Smooth muscle cell (in vitro differentiated cells): ENCODE measurements around the gene NHS. TPM values are rescaled to one million over a fixed set of nuclear protein-coding genes. Genes with fewer than 3 reads are reported as not detected.

Experiments
- DNase-seq: peaks from one replicate; lab custom pipeline; 2025; ENCODE audit not compliant: unreplicated experiment; lab: John Stamatoyannopoulos, UW
- H2AFZ ChIP-seq: fragments of 200-600 bp; sonication (generic); 2 replicates; pipeline ENCODE4 v1.6.0; 2016; ENCODE audit warnings: antibody characterized with exemption, low read depth, mild to moderate bottlenecking
- H3F3A ChIP-seq: fragments of 200-600 bp; sonication (generic); 2 replicates; pipeline ENCODE4 v1.6.0; 2017; ENCODE audit warnings: antibody characterized with exemption, low read depth
- H3K27ac ChIP-seq: fragments of 200-600 bp; sonication (generic); 2 replicates; pipeline ENCODE4 v1.5.1; 2016; ENCODE audit warnings: low read depth, mild to moderate bottlenecking
- H3K27me3 ChIP-seq: fragments of 200-600 bp; sonication (generic); 2 replicates; pipeline ENCODE4 v1.6.1; 2016; ENCODE audit warnings: low read depth, mild to moderate bottlenecking
- H3K36me3 ChIP-seq: fragments of 200-600 bp; sonication (generic); 2 replicates; pipeline ENCODE4 v1.5.1; 2016; ENCODE audit warnings: low read depth
- H3K4me1 ChIP-seq: fragments of 200-600 bp; sonication (generic); 2 replicates; pipeline ENCODE4 v1.5.1; 2016; ENCODE audit warnings: low read depth
- H3K4me2 ChIP-seq: fragments of 200-600 bp; sonication (generic); 2 replicates; pipeline ENCODE4 v1.6.0; 2016; ENCODE audit warnings: mild to moderate bottlenecking
- H3K4me3 ChIP-seq: fragments of 200-600 bp; sonication (generic); 2 replicates; pipeline ENCODE4 v1.5.1; 2016; ENCODE audit warnings: mild to moderate bottlenecking
- H3K79me2 ChIP-seq: fragments of 200-600 bp; sonication (generic); 2 replicates; pipeline ENCODE4 v1.6.0; 2016; ENCODE audit warnings: low read depth, mild to moderate bottlenecking
- H3K9ac ChIP-seq: fragments of 200-600 bp; sonication (generic); 2 replicates; pipeline ENCODE4 v1.6.0; 2016; ENCODE audit warnings: low read depth
- H3K9me3 ChIP-seq: fragments of 200-600 bp; sonication (generic); replicated peaks from 2 replicates; pipeline ENCODE4 v1.5.1; 2016; ENCODE audit warnings: low read depth
- H4K20me1 ChIP-seq: fragments of 200-600 bp; sonication (generic); 2 replicates; pipeline ENCODE4 v1.6.0; 2016; ENCODE audit warnings: low read depth
- WGBS: methylation state at CpG from one replicate; pipeline ENCODE4 v1.1.7; 2016; ENCODE audit warnings: low lambda C conversion rate; 5-methylcytosine and 5-hydroxymethylcytosine counted together
- polyA plus RNA-seq: library from polyadenylated mRNA; unstranded; fragments of >200 nt; fragmentation: Nextera tagmentation; extraction: Ambion mirVana; gene quantifications from 2 replicates; pipeline ENCODE4 v1.2.1, GENCODE V29; 2016
- total RNA-seq: library from RNA; depleted of rRNA; stranded (reverse); fragments of >200 nt; gene quantifications from 2 replicates; pipeline ENCODE4 v1.2.3, GENCODE V29; 2014
- TF ChIP-seq, protein P1 (sequence below): fragments of 200-600 bp; sonication (generic); IDR thresholded peaks from 2 replicates; pipeline ENCODE4 v1.5.1; 2017; ENCODE audit warnings: borderline replicate concordance, mild to moderate bottlenecking, antibody characterized with exemption; ENCODE audit not compliant: insufficient read depth, poor library complexity, severe bottlenecking

The NHS gene
- total and polyA plus RNA-seq, 2 experiments from 2014 or later, result 2.6 to 9.6 TPM

DNA sequence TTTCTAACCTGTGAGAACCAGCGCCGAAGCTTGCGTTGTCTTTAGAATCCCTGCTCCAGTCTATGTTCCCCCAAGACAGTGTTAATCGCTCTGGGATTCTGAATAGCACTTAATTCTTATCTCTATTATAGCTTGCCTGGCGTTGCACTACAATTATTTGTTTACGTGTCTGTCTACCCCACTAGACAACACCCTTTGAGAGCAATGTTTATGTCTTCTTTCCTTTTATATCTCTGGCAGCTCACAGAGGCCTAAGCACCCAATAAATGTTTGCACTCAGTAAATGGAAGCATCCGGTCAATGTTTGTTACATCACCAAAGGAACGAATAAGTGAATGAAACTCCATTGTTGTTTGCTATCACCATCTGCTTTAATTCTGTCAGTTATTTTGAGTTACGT, 4.8 kb upstream of the NHS start:
- Histone ChIP-seq H3K36me3 (no peaks in the 10 kb centered on the region), H3K9ac (no peak overlapping the region), H3F3A (no peaks in the 10 kb centered on the region), H3K4me1 (no peaks in the 10 kb centered on the region), H3K4me3 (no peak overlapping the region), H3K27ac (no peak overlapping the region), H3K9me3 (no peaks in the 10 kb centered on the region), H4K20me1 (no peaks in the 10 kb centered on the region), H2AFZ (peak overlapping the region; percentile 13), H3K4me2 (peak overlapping the region; percentile 68), H3K27me3 (no peaks in the 10 kb centered on the region), H3K79me2 (no peaks in the 10 kb centered on the region)
- TF ChIP-seq, protein P1, sequence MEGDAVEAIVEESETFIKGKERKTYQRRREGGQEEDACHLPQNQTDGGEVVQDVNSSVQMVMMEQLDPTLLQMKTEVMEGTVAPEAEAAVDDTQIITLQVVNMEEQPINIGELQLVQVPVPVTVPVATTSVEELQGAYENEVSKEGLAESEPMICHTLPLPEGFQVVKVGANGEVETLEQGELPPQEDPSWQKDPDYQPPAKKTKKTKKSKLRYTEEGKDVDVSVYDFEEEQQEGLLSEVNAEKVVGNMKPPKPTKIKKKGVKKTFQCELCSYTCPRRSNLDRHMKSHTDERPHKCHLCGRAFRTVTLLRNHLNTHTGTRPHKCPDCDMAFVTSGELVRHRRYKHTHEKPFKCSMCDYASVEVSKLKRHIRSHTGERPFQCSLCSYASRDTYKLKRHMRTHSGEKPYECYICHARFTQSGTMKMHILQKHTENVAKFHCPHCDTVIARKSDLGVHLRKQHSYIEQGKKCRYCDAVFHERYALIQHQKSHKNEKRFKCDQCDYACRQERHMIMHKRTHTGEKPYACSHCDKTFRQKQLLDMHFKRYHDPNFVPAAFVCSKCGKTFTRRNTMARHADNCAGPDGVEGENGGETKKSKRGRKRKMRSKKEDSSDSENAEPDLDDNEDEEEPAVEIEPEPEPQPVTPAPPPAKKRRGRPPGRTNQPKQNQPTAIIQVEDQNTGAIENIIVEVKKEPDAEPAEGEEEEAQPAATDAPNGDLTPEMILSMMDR, result no peak
- no peak for DNase-seq
- WGBS, result 39% methylated on average over 9 of the region's 9 CpGs

DNA sequence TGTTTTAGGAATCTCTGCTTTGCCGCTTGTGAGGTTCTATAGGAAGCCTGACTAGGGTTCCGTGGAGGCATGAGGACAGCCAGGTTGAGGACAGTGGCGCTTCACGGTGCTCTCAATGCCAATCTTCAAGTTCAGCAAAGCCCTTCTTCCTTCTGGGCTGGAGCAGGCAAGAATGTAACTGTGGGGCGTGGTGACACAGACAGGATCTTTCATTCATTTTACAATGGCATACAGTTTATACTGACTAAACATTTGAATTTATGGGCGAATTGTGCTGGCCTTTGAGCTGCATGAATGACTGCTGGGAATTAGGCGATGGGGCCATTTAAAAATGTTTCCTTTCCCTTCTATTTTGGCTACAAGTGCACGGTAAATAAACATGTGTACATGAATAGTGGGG, 2.9 kb upstream of the NHS start:
- H3K9me3 ChIP-seq, result no peaks in the 10 kb centered on the region
- no peak overlapping the region for H3K4me2 ChIP-seq
- DNase-seq, result no peak
- no peaks in the 10 kb centered on the region for H3K79me2 ChIP-seq
- no peak overlapping the region for H3K27ac ChIP-seq
- 73% methylated on average over 8 of the region's 8 CpGs for WGBS
- H3F3A ChIP-seq, result no peaks in the 10 kb centered on the region
- TF ChIP-seq, protein P1, result no peak
- no peaks in the 10 kb centered on the region for H3K27me3 ChIP-seq
- no peaks in the 10 kb centered on the region for H3K36me3 ChIP-seq
- H3K4me3 ChIP-seq, result no peak overlapping the region
- H4K20me1 ChIP-seq, result no peaks in the 10 kb centered on the region
- H3K9ac ChIP-seq, result no peak overlapping the region
- no peak overlapping the region for H2AFZ ChIP-seq
- no peaks in the 10 kb centered on the region for H3K4me1 ChIP-seq

DNA sequence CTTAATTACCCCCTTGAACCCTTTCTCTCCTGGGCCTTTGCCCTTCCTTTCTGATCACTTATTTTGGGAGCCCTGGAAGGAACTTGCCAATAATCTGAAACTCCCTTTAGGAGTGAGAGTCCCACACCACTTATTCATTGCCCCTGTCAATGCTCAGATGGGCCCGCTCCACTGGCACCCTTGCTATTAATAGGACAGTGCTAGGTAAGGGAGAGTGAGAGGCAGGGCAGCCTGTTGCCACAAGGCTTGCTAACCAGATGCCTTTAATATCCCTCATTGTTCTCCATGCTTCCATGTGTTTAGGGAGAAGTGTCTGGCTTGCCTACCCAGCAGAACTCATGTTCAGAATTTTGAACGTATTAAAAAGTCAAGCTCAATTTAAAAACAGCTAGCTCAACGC, 1.7 kb upstream of the NHS start:
- H3K79me2 ChIP-seq, result peaks cover 4% of the 10 kb centered on the region
- no peaks in the 10 kb centered on the region for H3K9me3 ChIP-seq
- no peak overlapping the region for H3K4me3 ChIP-seq
- no peak for DNase-seq
- no peaks in the 10 kb centered on the region for H3K4me1 ChIP-seq
- 75% methylated on average over 3 of the region's 3 CpGs for WGBS
- no peaks in the 10 kb centered on the region for H3K27me3 ChIP-seq
- no peak overlapping the region for H2AFZ ChIP-seq
- H3K36me3 ChIP-seq, result no peaks in the 10 kb centered on the region
- peaks cover under 1% of the 10 kb centered on the region for H4K20me1 ChIP-seq
- H3K4me2 ChIP-seq, result no peak overlapping the region
- TF ChIP-seq, protein P1, result no peak
- H3F3A ChIP-seq, result no peaks in the 10 kb centered on the region
- H3K27ac ChIP-seq, result no peak overlapping the region
- no peak overlapping the region for H3K9ac ChIP-seq

DNA sequence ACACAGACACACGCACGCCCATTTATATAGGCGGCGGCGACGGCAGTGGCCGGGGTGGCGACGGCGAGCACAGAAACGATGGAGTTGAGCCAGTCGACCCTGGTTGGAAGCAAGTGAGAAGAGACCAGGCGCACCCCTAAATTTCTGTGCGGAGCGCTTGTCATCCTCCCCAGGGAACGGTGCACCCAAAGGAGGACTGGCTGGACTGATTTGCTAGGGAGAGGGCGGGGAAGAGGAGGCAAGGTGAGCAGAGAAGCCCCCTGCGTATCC, 302 bp downstream of the NHS start:
- Histone ChIP-seq H3K4me1 (no peaks in the 10 kb centered on the region), H3K4me3 (peak overlapping the region; percentile 62), H3K27me3 (no peaks in the 10 kb centered on the region), H4K20me1 (peaks cover 3% of the 10 kb centered on the region), H3K27ac (no peak overlapping the region), H2AFZ (peak overlapping the region; percentile 58), H3K9ac (no peak overlapping the region), H3K79me2 (peaks cover 8% of the 10 kb centered on the region), H3K4me2 (peak overlapping the region; percentile 87), H3K36me3 (no peaks in the 10 kb centered on the region), H3F3A (no peaks in the 10 kb centered on the region), H3K9me3 (no peaks in the 10 kb centered on the region)
- TF ChIP-seq, protein P1, result no peak
- DNase-seq, result no peak
- WGBS, result 54% methylated on average over 16 of the region's 18 CpGs
